Inflammatory macrophage treated with lipopolysaccharide for 1 hour (primary cell): Measurements from ENCODE around the gene TNFSF4.
"Not testable (repeated sequence)": the region's sequence is repeated elsewhere in the genome, so short reads cannot be mapped to it uniquely, and the experiment has no call there.

Experiments
- DNase-seq, 2 donors: peaks; one replicate each; pipeline ENCODE4 v3.0.0-alpha.2; 2020 to 2022

The TNFSF4 gene, protein sequence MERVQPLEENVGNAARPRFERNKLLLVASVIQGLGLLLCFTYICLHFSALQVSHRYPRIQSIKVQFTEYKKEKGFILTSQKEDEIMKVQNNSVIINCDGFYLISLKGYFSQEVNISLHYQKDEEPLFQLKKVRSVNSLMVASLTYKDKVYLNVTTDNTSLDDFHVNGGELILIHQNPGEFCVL

DNA sequence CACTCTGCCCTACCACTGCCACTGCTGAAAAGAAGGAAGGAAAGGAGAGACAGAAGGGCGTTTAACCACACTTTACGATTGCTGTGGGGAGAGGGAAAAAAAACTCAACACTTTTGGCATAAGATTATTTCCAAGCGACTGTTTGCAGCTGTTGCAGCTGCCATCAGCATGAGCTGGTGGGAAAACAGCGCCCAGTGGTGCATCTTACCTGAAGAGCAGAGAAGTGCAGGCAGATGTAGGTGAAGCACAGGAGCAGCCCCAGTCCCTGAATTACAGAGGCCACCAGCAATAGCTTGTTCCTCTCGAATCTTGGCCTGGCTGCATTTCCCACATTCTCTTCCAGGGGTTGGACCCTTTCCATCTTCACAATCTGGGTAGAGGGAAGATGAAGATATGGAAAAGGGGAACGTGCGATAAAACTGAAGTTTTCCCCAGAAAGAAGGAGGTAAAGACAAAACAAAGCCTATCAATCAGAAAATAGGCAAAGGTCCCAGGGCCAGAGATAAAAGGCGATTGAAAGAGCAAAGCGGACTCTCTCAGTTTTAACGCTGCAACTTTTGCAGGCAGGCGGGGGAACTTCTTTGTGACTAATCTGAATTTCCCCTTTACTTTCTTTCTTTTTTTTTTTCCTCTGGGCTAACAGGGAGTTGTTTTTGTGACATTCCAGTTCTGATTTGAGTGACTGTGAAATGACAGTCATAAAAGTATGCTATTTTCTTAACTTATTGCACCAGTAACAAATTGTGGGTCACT lies at the start of gene TNFSF4:
Gene TNFSF4 (minus strand): TSS at position 516 of the 753 bp plus-strand sequence. CDS start 155 bp downstream, at position 361.
- peak; percentile 62 to 76 for DNase-seq

DNA sequence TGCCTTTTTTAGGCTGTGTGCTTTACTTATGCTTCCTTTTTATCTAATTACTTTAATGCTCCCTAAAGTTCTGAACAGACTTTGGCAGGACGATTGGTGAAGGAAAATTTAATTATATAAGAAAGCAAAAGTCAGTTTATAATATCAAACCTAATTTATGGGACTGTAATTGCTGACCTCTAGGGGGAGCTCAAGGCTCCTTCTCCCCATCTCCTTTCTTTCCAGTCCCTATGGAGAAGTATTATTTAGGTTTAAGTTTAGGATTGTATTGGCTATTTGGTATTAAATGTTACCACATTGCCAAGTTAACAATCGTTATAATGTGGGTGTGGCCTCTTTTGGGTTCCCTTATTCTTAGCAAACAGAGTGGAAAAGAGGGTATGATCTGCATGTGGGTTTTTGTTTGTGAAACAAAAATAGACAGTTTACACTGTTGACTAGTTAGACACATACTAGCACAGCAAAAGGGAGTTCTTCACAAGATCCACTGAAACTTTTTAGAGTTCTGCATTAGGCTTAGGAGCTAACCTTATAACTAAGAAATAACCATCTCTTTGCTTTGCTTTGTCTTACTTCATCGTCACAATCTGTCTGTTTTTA lies 48.2 kb upstream of the TNFSF4 start:
- DNase-seq: peak; percentile 39 to 64

DNA sequence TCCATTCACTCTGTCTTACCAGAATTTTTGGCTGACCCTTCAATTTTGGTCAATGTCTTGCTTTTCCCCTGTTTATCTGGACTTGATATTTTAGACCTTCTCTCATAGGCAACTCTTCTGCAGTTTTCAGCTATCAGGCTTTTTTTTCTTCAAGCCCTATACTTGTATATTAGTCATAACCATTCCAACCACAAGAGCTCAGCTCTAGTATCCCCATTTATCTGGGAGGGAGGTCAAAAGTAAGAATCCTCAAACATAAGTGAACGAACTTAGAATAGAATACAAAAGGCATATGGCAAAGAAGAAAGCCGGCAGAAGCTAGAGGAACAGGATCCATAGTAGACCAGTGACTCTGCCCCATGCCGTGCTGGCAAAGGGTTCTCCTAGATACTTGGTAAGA lies 45.9 kb upstream of the TNFSF4 start:
- DNase-seq: no peak

DNA sequence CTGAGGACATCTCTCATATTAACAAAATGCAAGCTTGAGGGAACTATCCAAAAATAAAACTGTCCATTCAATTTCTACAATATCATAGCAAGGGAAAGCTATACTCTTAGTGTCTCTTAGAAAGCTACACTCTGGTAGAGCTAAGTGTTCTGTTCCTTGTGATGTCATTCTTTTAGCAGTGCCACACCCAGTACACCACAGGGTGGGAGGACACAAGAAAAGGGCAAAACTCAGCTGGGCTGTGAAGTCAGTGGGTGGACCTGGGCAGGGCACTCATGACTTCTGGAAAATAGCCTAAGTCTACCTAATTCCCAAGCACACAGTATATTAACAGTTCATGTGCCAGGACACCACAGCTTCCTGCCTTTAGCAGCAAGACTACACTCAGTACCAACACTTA lies 42.2 kb upstream of the TNFSF4 start:
- DNase-seq: peak; percentile 51 to 56

DNA sequence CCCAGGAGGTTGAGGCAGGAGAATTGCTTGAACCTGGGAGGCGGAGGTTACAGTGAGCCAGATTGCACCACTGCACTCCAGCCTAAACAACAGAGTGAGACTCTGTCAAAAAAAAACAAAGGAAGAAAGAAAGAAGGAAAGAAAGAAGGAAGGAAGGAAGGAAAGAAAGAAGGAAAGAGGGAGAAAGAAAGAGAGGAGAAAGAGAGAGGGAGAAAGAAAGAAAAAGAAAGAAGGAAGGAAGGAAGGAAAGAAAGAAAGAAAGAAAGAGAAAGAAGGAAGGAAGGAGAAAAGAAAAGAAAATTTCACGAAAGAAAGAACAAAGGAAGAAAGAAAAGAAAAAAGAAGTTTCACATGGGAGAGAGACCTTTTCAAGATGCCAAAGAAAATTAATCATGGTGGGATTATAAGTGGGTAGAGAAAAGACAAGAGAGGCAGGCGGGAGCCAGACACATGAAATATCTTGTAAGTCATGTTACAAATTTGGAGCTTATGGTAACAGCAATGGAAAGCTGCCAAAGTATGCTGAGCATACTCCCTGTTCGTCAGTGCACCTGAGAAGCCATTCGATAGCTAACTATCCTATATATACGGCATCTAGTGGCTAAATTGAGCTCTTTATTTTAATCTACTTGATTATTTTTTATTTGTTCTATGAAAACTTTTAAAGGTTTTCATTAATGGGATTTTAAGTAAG lies 41.3 kb upstream of the TNFSF4 start:
- DNase-seq: no peak

DNA sequence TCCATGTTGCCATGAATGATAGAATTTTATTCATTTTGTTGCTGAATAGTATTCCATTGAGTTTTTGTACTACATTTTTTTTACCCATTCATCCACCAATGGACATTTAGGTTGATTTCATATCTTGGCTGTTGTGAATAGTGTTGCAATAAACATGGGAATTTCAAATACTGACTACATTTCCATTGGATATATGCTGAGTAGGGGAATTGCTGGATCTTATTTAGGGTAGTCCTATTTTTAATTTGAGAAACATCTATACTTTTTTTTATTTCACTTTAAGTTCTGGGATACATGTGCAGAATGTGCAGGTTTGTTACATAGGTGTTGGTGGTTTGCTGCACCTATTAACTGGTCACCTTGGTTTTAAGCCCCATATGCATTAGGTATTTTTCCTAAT lies 38.8 kb upstream of the TNFSF4 start:
- DNase-seq: no peak

DNA sequence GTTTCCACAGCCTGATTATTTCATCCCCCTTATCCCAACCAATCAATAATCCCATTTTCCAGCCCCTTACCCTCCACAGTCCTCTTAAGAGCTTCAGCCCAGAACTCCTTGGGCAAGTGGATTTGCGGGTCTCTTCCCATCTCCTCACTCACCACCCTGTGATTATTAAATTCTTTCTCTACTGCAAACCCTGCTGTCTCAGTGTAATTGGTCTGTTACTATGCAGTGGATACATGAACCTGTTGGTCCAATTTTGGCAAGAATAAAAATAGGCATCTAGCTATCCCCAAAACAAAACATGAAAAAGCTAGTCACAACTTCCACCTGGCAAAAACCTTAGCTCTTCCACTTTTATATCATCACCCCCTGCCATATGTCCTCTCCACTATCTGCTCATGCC lies 36.2 kb upstream of the TNFSF4 start:
- DNase-seq: no peak

DNA sequence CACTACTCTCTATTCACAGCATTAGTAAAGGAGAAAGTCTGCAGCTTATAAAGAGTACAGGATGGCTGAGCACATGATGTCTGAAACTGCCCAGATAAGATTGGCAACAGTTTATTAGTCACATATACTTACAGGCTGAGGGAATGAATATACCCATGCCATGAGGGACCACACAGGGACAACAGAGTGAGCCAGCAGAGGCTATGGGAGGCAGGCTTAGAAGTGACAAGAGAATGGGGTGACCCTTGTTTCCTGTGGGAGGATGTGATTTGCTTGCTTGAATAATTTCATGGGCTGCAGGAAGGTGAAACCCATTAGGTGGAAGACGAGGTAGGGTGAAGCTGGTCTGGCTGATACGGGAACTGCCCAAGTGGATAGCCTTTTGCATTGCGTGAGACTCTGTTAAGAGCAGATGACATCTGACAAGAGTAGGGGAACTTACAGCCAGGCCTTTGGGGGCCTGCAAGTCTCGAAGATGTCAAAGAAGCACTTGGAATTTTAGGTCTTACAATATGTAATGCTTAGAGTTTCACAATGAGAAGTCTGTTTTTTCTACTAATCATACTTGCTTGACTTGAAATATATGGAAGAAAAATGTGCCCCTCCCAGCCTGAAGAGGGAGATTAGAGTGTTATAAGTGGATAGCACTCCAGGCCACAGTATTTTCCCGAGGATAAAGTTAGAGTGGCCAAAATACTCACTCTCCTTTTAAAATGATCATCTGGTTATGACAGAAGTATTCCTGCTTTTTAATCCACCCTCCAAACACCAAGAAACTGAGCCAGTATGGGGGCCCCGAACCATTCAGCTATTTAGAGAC lies 34.6 kb upstream of the TNFSF4 start:
- DNase-seq: no peak

DNA sequence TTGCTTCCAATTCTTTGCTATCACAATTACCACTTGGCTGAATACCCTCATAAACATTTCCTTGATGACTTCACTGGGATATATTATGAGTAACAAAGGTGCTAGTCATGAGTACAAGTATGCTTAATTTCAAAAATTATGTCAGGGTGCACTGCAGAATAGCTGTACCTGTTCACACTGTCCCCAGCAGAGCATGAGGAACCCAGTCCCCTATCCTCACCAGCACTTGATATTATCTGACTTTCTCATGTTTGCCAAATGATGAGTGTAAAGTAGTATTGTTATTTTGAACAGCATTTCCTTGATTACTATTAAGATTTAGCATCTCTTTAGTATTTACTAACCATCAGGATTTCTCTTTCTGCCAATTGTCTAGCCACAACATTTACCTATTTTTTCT lies 33.5 kb upstream of the TNFSF4 start:
- no peak for DNase-seq

DNA sequence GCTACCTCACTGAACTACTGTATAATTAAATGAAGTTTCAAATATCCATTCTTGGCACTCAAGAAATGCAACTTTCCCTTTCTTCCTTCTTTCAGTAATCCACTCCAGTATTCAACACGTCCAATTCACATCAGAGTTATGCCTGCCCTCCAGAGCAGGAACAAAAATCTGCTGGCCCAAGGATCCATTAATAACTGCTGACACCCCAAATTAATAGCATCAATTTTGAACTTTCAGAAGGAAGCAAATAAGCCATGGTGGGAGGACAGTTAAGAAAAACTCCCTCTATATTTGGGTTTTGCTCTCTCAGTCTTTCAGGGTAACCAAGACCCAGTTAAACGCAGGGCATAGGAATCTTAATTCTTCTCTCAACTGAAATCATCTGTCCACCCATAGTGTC lies 31.9 kb upstream of the TNFSF4 start:
- DNase-seq: no peak

DNA sequence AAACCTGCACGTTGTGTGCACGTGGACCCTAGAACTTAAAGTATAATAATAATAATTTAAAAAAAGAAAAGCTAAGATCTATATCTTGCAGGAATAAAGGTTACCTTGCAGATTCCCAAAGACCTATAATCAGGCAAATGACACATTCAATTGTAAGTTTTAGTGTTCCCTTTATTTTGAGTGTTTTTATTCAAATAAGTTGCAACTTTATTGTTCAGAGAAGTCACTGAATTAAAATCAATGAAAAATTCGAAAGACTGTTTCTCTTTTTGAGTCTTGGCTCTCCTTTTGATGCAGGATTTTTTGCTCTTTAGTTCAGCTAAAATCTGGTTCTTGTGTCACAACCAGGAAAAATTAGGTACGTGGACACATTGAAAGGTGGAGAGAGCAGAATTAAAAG lies 27.8 kb upstream of the TNFSF4 start:
- DNase-seq: no peak

DNA sequence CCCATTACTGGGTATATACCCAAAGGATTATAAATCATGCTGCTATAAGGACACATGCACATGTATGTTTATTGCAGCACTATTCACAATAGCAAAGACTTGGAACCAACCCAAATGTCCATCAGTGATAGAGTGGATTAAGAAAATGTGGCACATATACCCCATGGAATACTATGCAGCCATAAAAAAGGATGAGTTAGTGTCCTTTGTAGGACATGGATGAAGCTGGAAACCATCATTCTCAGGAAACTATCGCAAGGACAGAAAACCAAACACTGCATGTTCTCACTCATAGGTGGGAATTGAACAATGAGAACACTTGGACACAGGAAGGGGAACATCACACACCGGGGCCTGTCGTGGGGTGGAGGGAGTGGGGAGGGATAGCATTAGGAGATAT lies 27.3 kb upstream of the TNFSF4 start:
- DNase-seq: not testable (repeated sequence)

DNA sequence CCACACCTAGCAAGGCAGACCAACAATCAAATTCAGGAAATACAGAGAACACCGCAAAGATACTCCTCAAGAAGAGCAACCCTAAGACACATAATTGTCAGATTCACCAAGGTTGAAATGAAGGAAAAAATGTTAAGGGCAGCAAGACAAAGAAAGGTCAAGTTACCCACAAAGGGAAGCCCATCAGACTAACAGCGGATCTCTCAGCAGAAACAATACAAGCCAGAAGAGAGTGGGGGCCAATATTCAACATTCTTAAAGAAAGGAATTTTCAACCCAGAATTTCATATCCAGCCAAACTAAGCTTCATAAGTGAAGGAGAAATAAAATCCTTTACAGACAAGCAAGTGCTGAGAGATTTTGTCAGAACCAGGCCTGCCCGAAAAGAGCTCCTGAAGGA lies 21.9 kb upstream of the TNFSF4 start:
- DNase-seq: not testable (repeated sequence)

DNA sequence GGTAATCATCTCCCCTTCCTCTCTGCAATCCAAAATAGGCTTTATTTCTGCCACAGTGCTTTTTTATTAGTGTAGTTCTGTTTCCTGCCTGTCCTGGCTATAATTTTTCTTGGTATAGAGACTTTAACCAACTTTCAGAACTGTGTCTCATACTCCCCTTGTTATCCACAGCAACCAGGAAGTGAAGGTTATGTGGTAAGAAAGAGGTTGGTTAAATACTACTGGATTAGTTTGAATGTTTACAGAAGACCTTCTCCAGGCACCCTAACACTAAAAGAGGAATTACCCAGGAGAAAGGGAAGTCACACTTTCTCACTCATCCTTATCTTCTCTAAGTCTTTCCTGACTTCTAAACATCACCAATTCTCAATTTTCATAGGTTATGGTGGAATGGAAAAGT lies 17.8 kb upstream of the TNFSF4 start:
- DNase-seq: no peak

DNA sequence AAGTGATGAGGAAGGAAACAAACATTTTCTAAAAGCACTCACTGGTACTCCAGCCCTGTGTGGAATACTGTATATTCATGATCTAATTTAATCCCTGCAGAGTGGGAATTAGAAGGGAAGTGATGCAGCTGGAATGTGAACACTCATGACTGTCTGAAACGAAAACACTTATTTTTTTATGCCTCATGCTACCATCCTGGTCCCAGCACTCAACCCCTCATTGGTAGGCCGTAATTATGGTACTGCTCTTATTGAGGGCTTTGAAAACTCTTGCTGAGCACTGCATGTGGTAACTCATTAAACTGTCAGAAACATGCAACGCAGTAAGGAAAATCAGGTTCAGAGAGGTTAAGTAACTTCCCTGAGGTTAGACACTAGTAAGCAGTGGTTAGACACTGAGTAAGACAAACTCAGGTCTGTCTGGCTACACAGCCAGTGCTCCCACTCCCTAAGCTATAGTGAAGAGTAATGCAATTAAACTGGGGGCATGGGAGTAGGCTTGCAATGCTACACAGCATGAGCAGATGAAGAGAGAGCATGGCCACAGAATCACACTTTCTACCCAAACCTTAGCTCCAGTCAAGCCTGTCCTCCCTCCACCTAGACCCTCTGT lies 17.3 kb upstream of the TNFSF4 start:
- DNase-seq: no peak

DNA sequence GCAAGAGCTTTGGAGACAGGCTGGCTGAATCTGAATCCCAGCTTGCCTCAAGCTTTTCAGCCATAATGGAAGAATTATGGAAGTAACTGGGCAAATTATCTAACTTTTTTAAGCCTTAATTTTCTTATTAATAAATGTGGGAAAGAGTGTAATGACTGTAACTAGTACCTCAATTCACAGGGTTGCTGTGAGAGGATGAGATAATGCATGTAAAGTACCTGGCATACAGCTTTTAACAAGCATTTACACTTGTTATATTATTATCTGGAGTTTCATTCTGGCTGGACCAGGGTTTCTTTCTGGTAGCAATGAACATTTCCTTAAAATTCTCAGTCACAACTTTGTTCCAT lies 15.9 kb upstream of the TNFSF4 start:
- no peak for DNase-seq

DNA sequence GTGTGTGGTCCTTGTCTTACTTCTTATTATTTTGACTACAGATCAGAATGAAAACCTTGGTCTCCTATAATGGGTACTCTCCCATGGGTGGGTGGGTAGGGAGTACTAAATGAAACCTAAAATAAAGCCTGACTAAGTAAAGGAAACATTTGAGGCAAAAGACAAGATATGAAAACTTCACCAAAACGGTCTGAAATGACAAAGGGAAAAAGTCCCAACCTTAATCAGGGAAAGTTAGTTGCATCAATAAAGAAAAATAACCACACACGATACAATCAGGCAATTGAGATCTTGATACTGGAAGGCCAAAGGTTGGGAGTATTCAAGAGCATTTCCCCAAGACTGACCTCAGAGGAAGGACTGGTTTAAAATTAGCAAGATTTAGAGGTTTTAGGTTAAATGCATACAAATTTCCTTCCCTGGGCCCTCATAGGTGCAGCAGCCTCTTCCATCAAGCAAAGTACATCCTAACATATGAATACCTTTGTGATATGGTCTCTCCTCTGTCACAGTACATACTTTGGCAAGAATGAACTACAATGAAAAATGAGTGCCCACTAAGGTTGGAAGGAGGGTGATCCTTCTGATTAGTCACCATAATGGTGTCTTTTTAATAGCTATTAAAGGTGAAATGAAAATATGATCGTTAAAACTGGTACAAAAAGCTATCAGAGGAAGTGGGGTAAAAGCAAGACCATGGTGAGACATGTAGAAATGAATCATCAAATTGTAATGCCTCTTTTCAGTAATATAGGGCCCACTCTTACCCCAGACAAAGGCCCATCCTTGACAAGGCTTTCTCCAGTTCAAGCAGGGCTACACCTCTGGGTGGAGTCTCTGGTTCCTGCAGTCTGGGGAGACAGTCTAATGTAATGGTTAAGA lies 15.3 kb upstream of the TNFSF4 start:
- DNase-seq: no peak

DNA sequence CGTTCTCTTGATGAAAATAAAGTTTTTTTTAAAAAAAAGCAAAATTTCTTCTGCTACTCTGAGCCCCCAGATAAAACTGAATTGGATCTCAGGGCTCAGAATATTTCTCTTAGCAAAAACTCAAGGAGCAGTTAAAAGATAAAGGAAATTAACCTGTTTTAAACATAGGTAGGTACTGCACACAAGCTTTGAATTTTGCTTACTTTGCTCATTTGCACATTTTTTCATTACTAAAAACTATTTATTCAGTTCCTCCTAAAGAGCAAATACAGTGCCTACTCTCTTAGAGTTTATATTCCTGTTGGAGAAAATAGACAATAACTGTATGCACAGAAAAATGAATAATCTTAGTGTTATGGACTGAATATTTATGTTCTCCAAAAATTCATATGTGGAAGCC lies 13.0 kb upstream of the TNFSF4 start:
- no peak for DNase-seq

DNA sequence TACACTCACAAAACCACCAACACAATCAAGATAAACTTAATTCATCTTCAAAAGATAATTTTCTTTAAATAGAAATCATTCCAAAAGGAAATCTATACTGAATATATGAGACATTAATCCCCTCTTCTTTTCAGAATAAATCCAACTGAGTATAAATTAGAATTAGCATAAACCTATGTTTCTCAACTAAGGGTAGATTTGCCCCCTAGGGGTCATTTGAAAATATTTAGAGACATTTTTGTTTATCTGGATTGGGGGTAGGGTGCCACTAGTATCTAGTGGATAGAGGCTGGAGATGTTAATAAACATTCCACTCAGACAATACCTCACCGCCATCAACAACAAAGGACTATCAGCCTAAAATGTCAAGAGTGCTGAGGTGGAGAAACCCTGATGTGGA lies 6.5 kb upstream of the TNFSF4 start:
- DNase-seq: no peak

DNA sequence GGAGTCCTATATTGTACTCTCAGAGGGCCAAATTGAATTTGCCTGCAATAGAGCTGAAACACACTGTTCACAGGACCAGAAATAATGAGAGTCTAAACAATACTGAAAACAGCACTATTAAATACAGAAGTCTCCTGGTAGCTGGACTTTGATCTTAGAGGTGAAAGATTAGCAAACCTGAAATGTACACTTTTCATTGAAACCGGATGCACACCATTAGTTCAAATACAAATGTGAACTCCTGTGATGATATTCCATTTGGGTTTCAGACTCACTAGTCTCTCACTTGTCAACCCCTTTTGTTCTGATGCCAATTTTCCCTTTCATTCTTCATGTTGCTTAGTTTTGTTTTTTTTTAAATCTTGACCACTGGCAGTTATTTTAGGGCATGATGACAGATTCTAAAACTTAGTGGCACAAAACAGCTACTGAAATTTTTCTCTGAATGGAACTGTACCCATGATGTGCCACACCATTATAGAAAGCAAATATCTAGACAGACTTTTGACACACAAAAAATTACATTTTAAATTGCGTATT lies 5.9 kb upstream of the TNFSF4 start:
- no peak for DNase-seq

DNA sequence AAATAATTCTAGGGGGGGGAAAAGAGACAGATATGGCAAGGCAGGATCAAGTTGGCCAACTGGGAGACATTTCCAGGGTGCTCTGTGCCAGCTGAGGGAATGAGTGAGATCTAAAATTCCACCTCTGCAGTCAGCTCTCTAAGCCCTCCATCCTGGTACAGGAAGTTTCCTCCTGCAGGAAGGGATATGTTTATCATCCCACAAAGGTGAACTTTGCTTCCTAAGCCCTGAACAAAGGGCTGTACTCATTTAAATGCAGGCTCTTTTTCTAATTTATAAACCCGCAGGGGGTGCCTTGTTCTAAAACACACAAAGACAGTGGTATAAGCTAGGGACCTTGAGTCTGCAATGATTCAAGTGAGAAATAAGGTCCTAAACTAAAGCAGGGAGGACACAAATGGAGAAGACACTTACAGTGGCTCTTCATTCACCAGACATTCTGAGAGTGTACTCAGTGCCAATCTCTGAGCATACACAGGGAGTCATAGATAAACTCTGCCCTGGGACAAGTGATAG lies 3.6 kb upstream of the TNFSF4 start:
- no peak for DNase-seq
